ENCODE data around the gene OSBPL9. TPM values are rescaled to one million over a fixed set of nuclear protein-coding genes. Genes with fewer than 3 reads are reported as not detected.

OSBPL9 gene
- total and polyA plus RNA-seq, 10 of the 15 experiments (the other 5 are each of a cell fraction or from before 2014, with no cell fraction given), result 25.9 to 156 (median 108) TPM

GRCh38 chr1:51570063-51570710, 46.7 kb upstream of the OSBPL9 start (continued):
- TF ChIP-seq MAX (IDR thresholded peaks at IDR 0.05; ENCODE audit: low read depth, low read length) (no peak), HDAC6 (IDR thresholded peaks at IDR 0.05; ENCODE audit: unreplicated experiment) (no peak), CUX1 (IDR thresholded peaks at IDR 0.05; ENCODE audit: insufficient replicate concordance, low read depth, low read length) (peak; percentile 38), CBFB (IDR thresholded peaks at IDR 0.05; ENCODE audit: low read depth) (peak; percentile 55; the same call in 1 of the 2 replicates), NKRF (conservative IDR thresholded peaks at IDR 0.05) (no peak), ZBTB40 (IDR thresholded peaks at IDR 0.05; ENCODE audit: borderline replicate concordance) (no peak), NR2F1 (conservative IDR thresholded peaks at IDR 0.05) (no peak)
